WI38 (cell line): ENCODE measurements around the gene UST.

Experiments used
- H3K4me3 ChIP-seq: 2 replicates; pipeline ENCODE4 v1.5.1; 2011; ENCODE audit warnings: low read depth, mild to moderate bottlenecking, control low read depth, low read length
- TF ChIP-seq, protein P1 (sequence below): IDR thresholded peaks from 2 replicates; pipeline ENCODE4 v1.5.1; 2012; ENCODE audit warnings: low read depth, mild to moderate bottlenecking, control low read depth, low read length

The UST gene

DNA sequence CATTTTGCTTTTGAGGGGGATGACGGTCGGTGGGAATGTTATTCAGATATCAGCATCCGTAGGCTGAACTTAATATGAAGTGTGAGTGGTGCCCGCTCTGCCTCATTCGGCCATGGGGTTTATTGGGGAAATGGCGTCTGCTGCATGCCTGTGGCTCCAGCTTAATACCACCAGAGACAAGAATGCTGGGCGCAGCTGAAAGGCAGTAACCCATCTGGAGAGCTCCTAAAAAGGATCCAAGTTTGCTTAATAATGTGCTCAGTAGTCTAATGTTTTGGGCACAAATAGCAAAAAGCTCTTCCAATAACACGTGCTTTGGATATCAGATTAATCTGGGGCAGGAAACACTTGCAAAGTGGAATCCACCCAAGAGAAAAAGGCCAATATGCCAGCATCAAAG is 297.7 kb downstream of the UST start:
- TF ChIP-seq, protein P1, sequence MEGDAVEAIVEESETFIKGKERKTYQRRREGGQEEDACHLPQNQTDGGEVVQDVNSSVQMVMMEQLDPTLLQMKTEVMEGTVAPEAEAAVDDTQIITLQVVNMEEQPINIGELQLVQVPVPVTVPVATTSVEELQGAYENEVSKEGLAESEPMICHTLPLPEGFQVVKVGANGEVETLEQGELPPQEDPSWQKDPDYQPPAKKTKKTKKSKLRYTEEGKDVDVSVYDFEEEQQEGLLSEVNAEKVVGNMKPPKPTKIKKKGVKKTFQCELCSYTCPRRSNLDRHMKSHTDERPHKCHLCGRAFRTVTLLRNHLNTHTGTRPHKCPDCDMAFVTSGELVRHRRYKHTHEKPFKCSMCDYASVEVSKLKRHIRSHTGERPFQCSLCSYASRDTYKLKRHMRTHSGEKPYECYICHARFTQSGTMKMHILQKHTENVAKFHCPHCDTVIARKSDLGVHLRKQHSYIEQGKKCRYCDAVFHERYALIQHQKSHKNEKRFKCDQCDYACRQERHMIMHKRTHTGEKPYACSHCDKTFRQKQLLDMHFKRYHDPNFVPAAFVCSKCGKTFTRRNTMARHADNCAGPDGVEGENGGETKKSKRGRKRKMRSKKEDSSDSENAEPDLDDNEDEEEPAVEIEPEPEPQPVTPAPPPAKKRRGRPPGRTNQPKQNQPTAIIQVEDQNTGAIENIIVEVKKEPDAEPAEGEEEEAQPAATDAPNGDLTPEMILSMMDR: no peak
- H3K4me3 ChIP-seq: no peak overlapping the region

GRCh38 chr6:149045404-149045803 is 298.6 kb downstream of the UST start:
- no peak overlapping the region for H3K4me3 ChIP-seq
- TF ChIP-seq, protein P1: no peak

GRCh38 chr6:149046164-149046821 is 299.5 kb downstream of the UST start:
- H3K4me3 ChIP-seq: no peak overlapping the region
- TF ChIP-seq, protein P1: no peak

- TF ChIP-seq, protein P1: no peak
- no peak overlapping the region for H3K4me3 ChIP-seq
Observed at GRCh38 chr6:149046822-149047246, 300.0 kb downstream of the UST start.

DNA sequence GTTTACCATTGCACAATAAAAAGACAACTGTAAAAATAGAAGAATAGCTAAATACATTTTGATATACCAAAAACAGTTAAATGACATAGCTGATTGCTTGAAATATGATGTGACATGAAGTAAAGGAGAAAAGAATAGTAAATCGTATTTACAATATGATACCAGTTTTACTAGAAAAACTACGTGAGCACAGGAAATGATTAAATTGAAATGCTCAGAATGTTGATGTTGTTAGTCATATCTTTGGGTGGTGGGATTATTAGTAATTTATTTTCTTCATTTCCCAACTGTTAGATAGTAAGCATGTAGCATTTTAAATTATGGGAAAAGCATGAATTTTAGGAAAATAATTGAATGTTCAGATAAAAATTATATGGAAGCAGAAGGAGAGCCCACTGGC is 302.4 kb downstream of the UST start:
- H3K4me3 ChIP-seq: no peak overlapping the region
- TF ChIP-seq, protein P1: no peak

DNA sequence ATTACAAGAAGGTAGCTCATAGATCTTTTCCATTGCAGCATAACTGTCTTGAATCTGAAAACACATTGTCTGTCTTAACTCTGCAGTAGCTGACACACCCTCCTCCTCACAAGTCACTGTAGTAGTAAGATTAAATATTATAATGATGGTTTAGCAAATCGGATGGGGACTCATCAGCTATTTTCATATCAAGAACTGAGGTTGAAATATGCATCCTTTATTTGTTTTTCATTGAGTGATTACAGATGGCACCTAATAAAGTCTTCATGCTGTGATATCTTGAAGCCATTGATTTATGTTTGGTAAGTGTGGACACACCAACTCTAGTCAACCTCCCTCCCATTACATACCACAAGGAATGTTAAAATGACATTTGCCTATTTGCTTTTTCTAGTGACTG is 303.3 kb downstream of the UST start:
- TF ChIP-seq, protein P1: no peak
- no peak overlapping the region for H3K4me3 ChIP-seq

- TF ChIP-seq, protein P1: no peak
- no peak overlapping the region for H3K4me3 ChIP-seq
Observed at GRCh38 chr6:149052350-149053106, 305.7 kb downstream of the UST start.
